Measurements from ENCODE around the gene CHD5. TPM values are rescaled to one million over a fixed set of nuclear protein-coding genes. Genes with fewer than 3 reads are reported as not detected.

CHD5 gene
- total RNA-seq, 6 experiments from 2014 or later, result not detected

DNA sequence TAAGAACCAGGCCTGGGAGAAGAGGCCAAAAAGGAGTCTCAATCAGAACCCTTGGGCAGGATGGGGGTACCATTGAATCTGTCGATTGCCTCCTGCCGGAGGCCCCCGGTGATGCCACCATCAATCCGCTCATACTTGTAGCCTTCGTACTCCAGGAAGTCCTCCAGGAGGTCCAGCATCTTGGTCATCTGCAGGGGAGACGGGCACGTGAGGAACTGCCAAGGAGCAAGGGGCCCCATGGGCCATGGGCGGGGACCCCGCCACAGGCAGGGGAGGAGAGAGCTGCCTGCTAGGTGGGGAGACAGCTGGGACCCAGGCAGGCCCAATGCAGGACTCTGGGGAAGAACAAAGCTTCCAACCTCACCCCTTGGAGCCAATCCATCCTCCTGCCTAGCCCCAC lies 48.6 kb downstream of the CHD5 start:
- H3K27me3 ChIP-seq, result no peaks in the 10 kb centered on the region
- H3K4me1 ChIP-seq, result no peaks in the 10 kb centered on the region
- ATAC-seq (no peak), DNase-seq (peak in 2 of 3 donors; percentile 7 to 26)
- H3K4me3 ChIP-seq, result no peak overlapping the region
- no peak overlapping the region for H3K27ac ChIP-seq
- intact Hi-C loops (cut with DNase I), result no loop called here
- WGBS (ENCODE audit: insufficient coverage, low coverage, low lambda C conversion rate, missing lambda C conversion rate), result 80% methylated on average over 1 of the region's 9 CpGs
- H3K9me3 ChIP-seq, result no peaks in the 10 kb centered on the region
- TF ChIP-seq, protein P1, sequence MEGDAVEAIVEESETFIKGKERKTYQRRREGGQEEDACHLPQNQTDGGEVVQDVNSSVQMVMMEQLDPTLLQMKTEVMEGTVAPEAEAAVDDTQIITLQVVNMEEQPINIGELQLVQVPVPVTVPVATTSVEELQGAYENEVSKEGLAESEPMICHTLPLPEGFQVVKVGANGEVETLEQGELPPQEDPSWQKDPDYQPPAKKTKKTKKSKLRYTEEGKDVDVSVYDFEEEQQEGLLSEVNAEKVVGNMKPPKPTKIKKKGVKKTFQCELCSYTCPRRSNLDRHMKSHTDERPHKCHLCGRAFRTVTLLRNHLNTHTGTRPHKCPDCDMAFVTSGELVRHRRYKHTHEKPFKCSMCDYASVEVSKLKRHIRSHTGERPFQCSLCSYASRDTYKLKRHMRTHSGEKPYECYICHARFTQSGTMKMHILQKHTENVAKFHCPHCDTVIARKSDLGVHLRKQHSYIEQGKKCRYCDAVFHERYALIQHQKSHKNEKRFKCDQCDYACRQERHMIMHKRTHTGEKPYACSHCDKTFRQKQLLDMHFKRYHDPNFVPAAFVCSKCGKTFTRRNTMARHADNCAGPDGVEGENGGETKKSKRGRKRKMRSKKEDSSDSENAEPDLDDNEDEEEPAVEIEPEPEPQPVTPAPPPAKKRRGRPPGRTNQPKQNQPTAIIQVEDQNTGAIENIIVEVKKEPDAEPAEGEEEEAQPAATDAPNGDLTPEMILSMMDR (IDR thresholded peaks at IDR 0.05), result no peak
- no peak for TF ChIP-seq POLR2A (IDR thresholded peaks at IDR 0.05)
- no peaks in the 10 kb centered on the region for H3K36me3 ChIP-seq

DNA sequence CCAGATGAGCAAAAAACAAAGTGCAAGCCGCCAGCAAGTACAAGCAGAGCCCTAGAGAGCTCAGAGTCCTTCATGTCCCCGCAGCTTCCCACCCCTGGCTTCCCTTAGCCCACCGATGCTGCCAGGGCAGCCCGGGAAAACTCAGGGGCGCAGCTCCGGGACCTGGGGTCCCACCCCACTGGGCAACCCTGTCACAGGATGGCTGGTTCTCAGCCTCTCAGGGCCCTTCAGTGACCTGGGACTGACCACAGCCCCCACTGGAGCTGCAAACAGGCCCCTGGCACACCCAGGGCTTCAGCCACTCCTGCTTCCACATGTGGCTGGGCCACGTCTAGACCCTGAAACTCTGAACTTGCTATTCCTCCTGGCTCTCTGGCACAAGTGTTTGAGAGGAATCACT lies 49.5 kb downstream of the CHD5 start:
- WGBS (ENCODE audit: insufficient coverage, low coverage, low lambda C conversion rate, missing lambda C conversion rate), result no CpG with 5 or more reads among the region's 7 CpGs
- H3K27me3 ChIP-seq, result no peaks in the 10 kb centered on the region
- H3K4me3 ChIP-seq, result no peak overlapping the region
- ATAC-seq (no peak), DNase-seq (peak in 2 of 3 donors; percentile 10 to 27)
- no peaks in the 10 kb centered on the region for H3K36me3 ChIP-seq
- H3K27ac ChIP-seq, result no peak overlapping the region
- intact Hi-C loops (cut with DNase I), result no loop called here
- no peaks in the 10 kb centered on the region for H3K9me3 ChIP-seq
- TF ChIP-seq POLR2A (IDR thresholded peaks at IDR 0.05), result no peak
- TF ChIP-seq, protein P1 (IDR thresholded peaks at IDR 0.05), result no peak
- no peaks in the 10 kb centered on the region for H3K4me1 ChIP-seq

DNA sequence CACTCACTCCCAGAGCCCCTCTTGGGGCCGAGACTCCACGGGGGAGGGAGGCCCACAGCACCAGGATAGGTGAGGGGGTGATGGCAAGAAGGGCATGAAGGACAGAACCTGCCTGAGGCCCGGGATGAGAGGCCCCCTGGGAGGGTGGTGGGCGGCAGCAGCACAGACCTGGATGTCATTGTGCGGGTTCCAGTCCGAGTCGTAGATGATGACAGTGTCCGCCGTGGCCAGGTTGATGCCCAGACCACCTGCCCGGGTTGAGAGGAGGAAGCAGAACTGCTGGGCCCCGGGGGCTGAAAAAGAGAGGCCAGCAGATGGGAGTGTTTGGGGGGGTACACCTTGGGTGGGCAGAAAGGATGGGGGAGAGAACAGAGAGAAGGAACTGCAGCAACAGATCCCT lies 50.1 kb downstream of the CHD5 start:
- no peak for ATAC-seq
- Histone ChIP-seq H3K27ac (no peak overlapping the region), H3K9me3 (no peaks in the 10 kb centered on the region), H3K4me3 (no peak overlapping the region), H3K27me3 (no peaks in the 10 kb centered on the region), H3K4me1 (no peaks in the 10 kb centered on the region), H3K36me3 (no peaks in the 10 kb centered on the region)
- 57% methylated on average over 9 of the region's 11 CpGs for WGBS (ENCODE audit: insufficient coverage, low coverage, low lambda C conversion rate, missing lambda C conversion rate)
- TF ChIP-seq, protein P1 (IDR thresholded peaks at IDR 0.05), result no peak
- no peak for TF ChIP-seq POLR2A (IDR thresholded peaks at IDR 0.05)
- DNase-seq, result peak in 2 of 3 donors; percentile 9 to 39
- intact Hi-C loops (cut with DNase I), result no loop called here

DNA sequence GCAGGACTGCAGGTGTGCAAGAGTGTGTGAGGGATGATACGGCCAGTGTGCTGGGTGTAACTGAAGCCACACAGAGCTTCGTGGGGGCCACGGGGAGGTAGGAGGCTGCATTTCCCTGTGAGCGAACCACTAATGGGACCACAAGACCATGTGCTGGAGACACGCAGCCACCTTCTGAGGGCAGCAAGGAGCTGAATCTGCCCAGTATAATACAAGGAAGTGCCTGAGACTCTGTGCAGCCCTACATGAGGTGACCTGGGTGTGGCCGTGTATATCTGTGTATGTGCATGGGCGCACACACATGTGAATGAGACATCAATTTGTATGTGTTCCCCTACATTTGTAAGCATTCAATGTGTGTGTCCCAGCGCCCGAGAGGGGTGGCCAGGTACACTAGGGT lies 50.8 kb downstream of the CHD5 start:
- Histone ChIP-seq H3K27me3 (no peaks in the 10 kb centered on the region), H3K4me3 (no peak overlapping the region), H3K27ac (no peak overlapping the region), H3K36me3 (no peaks in the 10 kb centered on the region), H3K9me3 (no peaks in the 10 kb centered on the region), H3K4me1 (no peaks in the 10 kb centered on the region)
- no peak for ATAC-seq
- 80% methylated on average over 2 of the region's 9 CpGs for WGBS (ENCODE audit: insufficient coverage, low coverage, low lambda C conversion rate, missing lambda C conversion rate)
- intact Hi-C loops (cut with DNase I), result no loop called here
- peak in 2 of 3 donors; percentile 2 to 27 for DNase-seq
- TF ChIP-seq POLR2A (IDR thresholded peaks at IDR 0.05), result no peak
- TF ChIP-seq, protein P1 (IDR thresholded peaks at IDR 0.05), result no peak
